ENCODE data around the gene SEC24D.

Gene SEC24D

GRCh38 chr4:118845552-118846050, 9.7 kb upstream of the SEC24D start:
- no peak for DNase-seq

GRCh38 chr4:118843237-118843636, 7.3 kb upstream of the SEC24D start:
- no peak for DNase-seq

GRCh38 chr4:118842055-118842454, 6.1 kb upstream of the SEC24D start:
- peak; percentile 44 for DNase-seq

- DNase-seq: no peak
These were observed 3.4 kb upstream of the SEC24D start for GRCh38 chr4:118839221-118839927.

- no peak for DNase-seq
These were observed 1.2 kb upstream of the SEC24D start for GRCh38 chr4:118837121-118837507.

- DNase-seq: peak; percentile 73
These were observed 585 bp upstream of the SEC24D start for GRCh38 chr4:118836301-118837120.

- peak; percentile 92 for DNase-seq
These were observed 861 bp downstream of the SEC24D start for GRCh38 chr4:118834960-118835569.

- DNase-seq: no peak
These were observed 1.9 kb downstream of the SEC24D start for GRCh38 chr4:118834070-118834469.

- no peak for DNase-seq
These were observed 2.6 kb downstream of the SEC24D start for GRCh38 chr4:118833192-118833820.

- DNase-seq: no peak
These were observed 6.8 kb downstream of the SEC24D start for GRCh38 chr4:118829107-118829506.

- no peak for DNase-seq
These were observed 9.0 kb downstream of the SEC24D start for GRCh38 chr4:118826723-118827444.

- DNase-seq: no peak
These were observed 10.1 kb downstream of the SEC24D start for GRCh38 chr4:118825799-118826198.

- no peak for DNase-seq
These were observed 11.8 kb downstream of the SEC24D start for GRCh38 chr4:118824141-118824540.

GRCh38 chr4:118823471-118823870, 12.5 kb downstream of the SEC24D start:
- no peak for DNase-seq

- no peak for DNase-seq
These were observed 14.2 kb downstream of the SEC24D start for GRCh38 chr4:118821590-118822293.

GRCh38 chr4:118817178-118817930, 18.6 kb downstream of the SEC24D start:
- DNase-seq: no peak

GRCh38 chr4:118816538-118817177, 19.3 kb downstream of the SEC24D start:
- DNase-seq: peak; percentile 37

- DNase-seq: no peak
These were observed 21.0 kb downstream of the SEC24D start for GRCh38 chr4:118814891-118815290.

GRCh38 chr4:118814058-118814457, 21.9 kb downstream of the SEC24D start:
- DNase-seq: no peak

GRCh38 chr4:118813561-118813960, 22.4 kb downstream of the SEC24D start:
- no peak for DNase-seq
